T1000 (cell line): ENCODE measurements around the gene WAPL.

ENCODE experiments used
- DNase-seq: peaks from one replicate; lab custom pipeline; 2025; ENCODE audit warnings: mixed read lengths; lab: John Stamatoyannopoulos, UW

WAPL gene

GRCh38 chr10:86522510-86522855 lies 891 bp upstream of the WAPL start:
- no peak for DNase-seq

- DNase-seq: peak; percentile 12
Observed at GRCh38 chr10:86520871-86521677, 518 bp downstream of the WAPL start.

GRCh38 chr10:86518781-86519180 lies 2.8 kb downstream of the WAPL start:
- DNase-seq: no peak

GRCh38 chr10:86512137-86512536 lies 9.5 kb downstream of the WAPL start:
- no peak for DNase-seq

- DNase-seq: no peak
Observed at GRCh38 chr10:86511027-86511865, 10.3 kb downstream of the WAPL start.

GRCh38 chr10:86509145-86509544 lies 12.4 kb downstream of the WAPL start:
- no peak for DNase-seq

- DNase-seq: no peak
Observed at GRCh38 chr10:86508217-86508616, 13.4 kb downstream of the WAPL start.

- no peak for DNase-seq
Observed at GRCh38 chr10:86506499-86506898, 15.1 kb downstream of the WAPL start.

- no peak for DNase-seq
Observed at GRCh38 chr10:86506062-86506461, 15.5 kb downstream of the WAPL start.

- no peak for DNase-seq
Observed at GRCh38 chr10:86504510-86504909, 17.1 kb downstream of the WAPL start.

GRCh38 chr10:86500846-86501245 lies 20.7 kb downstream of the WAPL start:
- no peak for DNase-seq

- no peak for DNase-seq
Observed at GRCh38 chr10:86498598-86498997, 23.0 kb downstream of the WAPL start.

GRCh38 chr10:86497621-86498020 lies 24.0 kb downstream of the WAPL start:
- no peak for DNase-seq

GRCh38 chr10:86489960-86490612 lies 31.5 kb downstream of the WAPL start:
- no peak for DNase-seq

GRCh38 chr10:86489071-86489810 lies 32.4 kb downstream of the WAPL start:
- DNase-seq: no peak

GRCh38 chr10:86486856-86487255 lies 34.7 kb downstream of the WAPL start:
- DNase-seq: no peak

GRCh38 chr10:86483664-86484063 lies 37.9 kb downstream of the WAPL start:
- no peak for DNase-seq

GRCh38 chr10:86481761-86482160 lies 39.8 kb downstream of the WAPL start:
- DNase-seq: no peak

GRCh38 chr10:86480571-86480970 lies 41.0 kb downstream of the WAPL start:
- DNase-seq: no peak

- no peak for DNase-seq
Observed at GRCh38 chr10:86472061-86472460, 49.5 kb downstream of the WAPL start.

- DNase-seq: no peak
Observed at GRCh38 chr10:86461963-86462804, 59.4 kb downstream of the WAPL start.
